ENCODE data around the gene POLR2C.

DNA sequence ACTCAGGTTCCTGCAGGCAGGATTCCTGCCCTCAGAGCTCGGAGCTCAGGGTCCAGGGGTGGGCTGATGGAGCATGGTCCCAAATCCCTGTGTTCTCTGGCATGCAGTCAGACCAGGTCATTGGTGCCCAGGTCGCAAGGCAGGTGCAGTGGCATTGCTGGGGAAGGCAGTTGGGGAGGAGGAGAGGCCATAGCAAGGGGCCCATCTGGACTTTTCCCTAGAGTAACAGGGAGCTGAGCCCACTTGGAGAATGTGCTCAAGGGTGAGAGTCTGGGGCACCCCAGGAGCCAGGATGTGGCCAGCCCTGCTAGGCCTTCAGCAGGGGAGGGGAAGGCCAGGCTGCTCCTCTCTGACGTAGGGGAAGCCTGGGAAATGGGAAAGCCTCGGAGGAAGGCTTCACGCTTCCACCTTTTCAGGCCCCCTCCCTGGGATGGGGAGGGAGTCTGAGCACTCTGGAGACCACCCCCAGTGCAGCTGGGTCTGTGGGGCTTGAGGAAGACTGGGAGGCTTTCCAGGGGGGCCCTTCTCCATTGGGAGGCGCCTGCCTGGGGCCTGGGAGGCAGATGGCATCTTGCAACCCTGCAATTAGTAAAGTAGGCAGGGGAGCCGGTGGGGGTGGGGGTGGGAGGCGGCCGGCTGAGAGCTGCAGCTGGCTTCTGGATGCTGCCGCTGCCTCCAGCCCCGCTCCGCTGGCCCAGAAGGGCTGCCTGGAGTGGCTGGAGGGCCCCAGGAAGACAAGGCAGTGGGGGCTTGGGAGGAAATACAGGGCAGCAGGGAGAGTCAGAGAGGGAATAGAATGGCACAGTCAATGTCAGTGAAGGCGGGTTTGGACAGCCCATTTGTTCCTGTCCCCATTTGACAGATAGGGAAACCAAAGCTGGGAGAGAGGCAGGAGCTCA lies 44.9 kb downstream of the POLR2C start:
- TF ChIP-seq, protein P1, sequence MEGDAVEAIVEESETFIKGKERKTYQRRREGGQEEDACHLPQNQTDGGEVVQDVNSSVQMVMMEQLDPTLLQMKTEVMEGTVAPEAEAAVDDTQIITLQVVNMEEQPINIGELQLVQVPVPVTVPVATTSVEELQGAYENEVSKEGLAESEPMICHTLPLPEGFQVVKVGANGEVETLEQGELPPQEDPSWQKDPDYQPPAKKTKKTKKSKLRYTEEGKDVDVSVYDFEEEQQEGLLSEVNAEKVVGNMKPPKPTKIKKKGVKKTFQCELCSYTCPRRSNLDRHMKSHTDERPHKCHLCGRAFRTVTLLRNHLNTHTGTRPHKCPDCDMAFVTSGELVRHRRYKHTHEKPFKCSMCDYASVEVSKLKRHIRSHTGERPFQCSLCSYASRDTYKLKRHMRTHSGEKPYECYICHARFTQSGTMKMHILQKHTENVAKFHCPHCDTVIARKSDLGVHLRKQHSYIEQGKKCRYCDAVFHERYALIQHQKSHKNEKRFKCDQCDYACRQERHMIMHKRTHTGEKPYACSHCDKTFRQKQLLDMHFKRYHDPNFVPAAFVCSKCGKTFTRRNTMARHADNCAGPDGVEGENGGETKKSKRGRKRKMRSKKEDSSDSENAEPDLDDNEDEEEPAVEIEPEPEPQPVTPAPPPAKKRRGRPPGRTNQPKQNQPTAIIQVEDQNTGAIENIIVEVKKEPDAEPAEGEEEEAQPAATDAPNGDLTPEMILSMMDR (IDR thresholded peaks at IDR 0.05): no peak
- no peak for TF ChIP-seq POLR2A (IDR thresholded peaks at IDR 0.05)

Data from body of pancreas (tissue), 4 donors.